Activated CD8-positive, alpha-beta memory T cell treated with anti-CD3 and anti-CD28 coated beads for 4 hours (primary cell): ENCODE results near the gene SPNS2.

ENCODE experiments used
- DNase-seq, 2 donors: peaks; one replicate each; pipeline ENCODE4 v3.0.0-alpha.2; 2020; ENCODE audit warnings: low read depth in 2 of 2

The SPNS2 gene

DNA sequence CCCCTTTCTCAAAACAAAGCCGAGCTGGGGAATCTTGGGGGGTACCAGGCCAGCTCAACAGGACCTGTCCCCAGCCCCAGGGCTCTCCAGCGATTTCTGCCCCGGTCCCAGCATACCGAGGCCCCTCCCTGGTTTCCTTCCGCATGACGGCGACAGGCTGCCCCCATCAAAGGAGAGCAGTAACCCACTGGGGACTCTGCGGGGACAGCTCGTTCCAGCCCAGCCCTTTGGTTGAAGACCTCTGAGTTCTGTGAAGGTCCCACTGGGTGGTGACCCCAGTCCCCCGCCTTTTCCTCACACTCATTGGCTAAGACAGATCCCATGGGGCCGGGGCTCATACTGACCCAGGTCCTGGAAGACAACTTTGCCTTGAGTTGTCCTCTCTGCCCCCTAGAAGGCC is 89.7 kb downstream of the SPNS2 start:
- DNase-seq = no peak
